NCI-H524 treated with DMSO at 0.1 percent for 48 hours (cell line): ENCODE results near the gene ZNF684.
"Not testable (repeated sequence)": the region's sequence is repeated elsewhere in the genome, so short reads cannot be mapped to it uniquely, and the experiment has no call there.

Experiments
- DNase-seq: peaks from one replicate; lab custom pipeline; 2025; lab: John Stamatoyannopoulos, UW

Gene ZNF684

GRCh38 chr1:40531381-40532061 is at the start of gene ZNF684:
TSS of gene ZNF684 (plus strand) at chr1:40531637. CDS start at chr1:40533167, 1,530 bp downstream.
- peak; percentile 69 for DNase-seq

DNA sequence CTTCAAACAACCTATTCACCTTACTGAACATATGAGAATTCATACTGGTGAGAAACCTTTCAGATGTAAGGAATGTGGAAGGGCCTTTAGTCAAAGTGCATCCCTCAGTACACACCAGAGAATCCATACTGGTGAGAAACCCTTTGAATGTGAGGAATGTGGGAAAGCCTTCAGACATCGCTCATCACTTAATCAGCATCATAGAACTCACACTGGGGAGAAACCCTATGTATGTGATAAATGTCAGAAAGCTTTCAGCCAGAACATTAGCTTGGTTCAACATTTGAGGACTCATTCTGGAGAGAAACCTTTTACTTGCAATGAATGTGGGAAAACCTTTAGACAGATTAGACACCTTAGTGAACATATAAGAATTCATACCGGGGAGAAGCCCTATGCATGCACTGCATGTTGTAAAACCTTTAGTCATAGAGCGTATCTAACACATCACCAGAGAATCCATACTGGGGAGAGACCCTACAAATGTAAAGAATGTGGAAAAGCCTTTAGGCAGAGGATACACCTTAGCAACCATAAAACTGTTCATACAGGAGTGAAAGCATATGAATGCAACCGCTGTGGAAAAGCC is 36.0 kb upstream of the ZNF684 start:
- no peak for DNase-seq

GRCh38 chr1:40502651-40503050 is 28.8 kb upstream of the ZNF684 start:
- DNase-seq = not testable (repeated sequence)

DNA sequence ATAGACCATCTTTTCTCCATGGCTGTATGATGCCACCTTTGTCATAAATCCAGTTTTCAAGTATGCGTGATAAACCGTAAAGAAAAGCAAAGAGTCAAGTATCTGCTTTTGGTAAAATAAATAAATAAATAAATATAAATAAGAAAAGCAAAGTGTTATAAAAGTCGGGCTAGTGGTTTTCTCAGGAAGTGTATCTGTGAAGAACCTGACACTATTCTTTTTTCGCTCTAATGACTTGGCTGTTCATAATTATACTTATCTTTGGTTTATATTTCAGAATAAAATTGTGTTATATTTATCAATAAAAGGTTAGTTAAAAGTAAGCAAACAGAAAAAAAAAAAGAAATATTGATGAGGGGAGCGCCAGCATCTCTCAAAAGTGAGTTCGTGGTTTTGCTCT is 23.5 kb upstream of the ZNF684 start:
- DNase-seq = no peak

DNA sequence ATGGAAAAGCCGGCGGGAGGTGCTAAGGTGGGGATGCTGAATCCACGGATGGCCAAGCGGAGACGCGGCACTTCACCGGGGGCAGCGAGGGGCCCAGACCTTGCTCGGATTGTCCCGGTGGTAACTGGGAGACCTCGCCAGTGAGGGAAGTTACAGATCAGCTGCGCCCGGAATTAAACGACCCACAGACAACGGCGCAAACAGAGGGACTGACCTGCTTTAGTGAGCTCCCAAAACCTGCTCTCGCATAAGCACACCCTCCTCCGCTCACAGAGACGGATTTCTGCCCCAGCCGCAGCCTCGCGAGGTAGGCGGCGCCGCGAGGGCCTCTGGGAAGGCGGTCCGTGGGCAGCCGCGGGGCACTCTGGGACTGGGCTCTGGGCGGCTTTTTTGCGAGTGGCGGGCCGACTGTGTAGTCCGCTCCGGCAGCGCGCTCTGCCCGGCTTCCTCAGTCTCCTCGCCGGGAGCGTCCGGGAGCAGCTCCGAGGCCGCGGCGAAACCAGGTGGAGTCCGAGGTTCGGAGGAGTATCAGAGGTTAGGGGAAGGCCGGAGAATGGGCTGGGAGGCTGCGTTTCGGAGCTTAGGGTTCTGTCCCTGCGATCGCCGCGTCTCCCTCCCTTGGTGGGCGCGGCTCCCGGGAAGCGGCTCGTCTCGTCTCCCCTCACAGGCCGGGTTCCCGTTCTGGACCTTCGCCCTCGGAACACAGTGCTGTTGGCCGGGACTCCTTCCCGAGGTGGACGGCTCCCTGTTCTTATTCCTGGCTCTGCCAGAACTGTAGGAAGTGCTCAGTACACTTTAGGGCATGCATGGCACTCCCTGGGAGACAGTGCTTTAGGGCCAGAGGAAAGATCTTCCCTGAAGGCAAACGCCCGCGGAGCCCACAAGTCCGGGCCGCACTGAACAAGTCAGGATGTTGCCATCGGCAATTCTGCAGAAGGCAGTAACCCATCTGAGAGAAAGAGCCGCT is 22.8 kb upstream of the ZNF684 start, which contains the start of gene EXO5:
Gene EXO5 (plus strand): TSS at position 393 of the 967 bp plus-strand sequence. CDS start 5,778 bp downstream, outside the sequence.
- DNase-seq = peak; percentile 49

GRCh38 chr1:40519517-40519916 is 11.9 kb upstream of the ZNF684 start:
- no peak for DNase-seq

- no peak for DNase-seq
Measured at GRCh38 chr1:40530735-40531380, 579 bp upstream of the ZNF684 start.

DNA sequence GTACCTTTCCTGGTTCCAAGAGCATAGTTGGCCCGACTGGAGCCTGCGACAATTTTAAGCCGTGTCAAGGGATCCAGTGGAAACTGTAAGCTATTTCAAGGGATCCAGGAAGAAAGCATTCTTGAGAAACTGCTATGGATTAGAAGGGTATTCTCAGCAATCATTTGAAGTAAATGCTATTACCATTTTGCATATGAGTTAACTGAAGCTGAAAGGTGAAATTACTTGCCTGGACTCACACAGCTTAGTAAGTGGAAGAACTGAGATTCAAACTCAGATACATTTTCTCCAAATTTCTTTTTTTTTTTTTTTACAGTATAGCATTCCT is 589 bp downstream of the ZNF684 start:
- DNase-seq = no peak

- no peak for DNase-seq
Measured at GRCh38 chr1:40532844-40533424, 1.5 kb downstream of the ZNF684 start.

GRCh38 chr1:40534589-40534988 is 3.2 kb downstream of the ZNF684 start:
- DNase-seq = no peak

DNA sequence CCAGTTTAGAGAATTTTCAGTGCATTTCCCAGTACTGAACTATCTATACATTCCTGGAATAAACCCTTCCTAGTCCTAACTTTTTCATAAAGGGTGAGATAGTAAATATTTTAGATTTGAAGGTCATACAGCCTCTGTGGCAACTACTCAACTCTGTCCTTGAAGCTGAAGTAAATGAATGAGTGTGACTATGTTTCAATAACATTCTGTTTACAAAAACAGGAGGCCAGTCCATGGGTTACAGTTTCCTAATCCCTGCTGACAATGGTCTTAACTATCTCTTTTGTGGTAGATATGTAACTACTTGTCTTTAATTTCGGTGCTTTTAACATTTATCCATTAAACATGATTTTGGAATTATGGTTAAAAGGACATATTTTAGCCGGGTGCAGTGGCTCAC is 4.3 kb downstream of the ZNF684 start:
- DNase-seq = no peak

GRCh38 chr1:40539338-40539737 is 7.9 kb downstream of the ZNF684 start:
- DNase-seq = no peak

DNA sequence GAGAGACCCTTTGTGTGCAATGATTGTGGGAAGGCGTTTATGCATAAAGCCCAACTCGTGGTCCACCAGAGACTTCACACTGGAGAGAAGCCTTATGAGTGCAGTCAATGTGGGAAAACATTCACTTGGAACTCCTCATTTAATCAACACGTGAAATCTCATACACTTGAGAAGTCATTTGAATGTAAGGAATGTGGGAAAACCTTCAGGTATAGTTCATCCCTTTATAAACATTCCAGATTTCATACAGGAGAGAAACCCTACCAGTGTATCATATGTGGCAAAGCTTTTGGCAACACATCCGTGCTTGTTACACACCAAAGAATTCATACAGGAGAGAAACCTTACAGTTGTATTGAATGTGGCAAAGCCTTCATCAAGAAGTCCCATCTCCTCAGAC is 15.5 kb downstream of the ZNF684 start:
- no peak for DNase-seq

DNA sequence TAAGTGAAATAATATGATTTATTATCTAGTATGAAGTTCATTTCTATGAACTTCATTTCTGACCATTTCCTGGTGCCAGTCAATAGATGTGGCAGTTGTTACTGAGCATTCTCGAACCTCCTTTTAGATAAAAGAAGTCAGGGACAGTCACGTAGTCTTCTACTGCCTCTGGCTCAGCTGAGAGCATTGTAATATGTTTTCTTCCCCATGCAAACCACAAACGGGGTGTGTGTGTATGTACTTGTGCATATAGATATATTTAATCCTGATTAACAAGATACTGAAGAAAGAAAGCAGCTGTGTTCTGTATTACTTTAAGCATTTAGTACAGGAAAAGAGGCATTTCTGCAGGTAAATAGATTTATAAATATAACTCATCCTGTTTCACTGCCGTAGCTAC is 21.6 kb downstream of the ZNF684 start:
- no peak for DNase-seq

GRCh38 chr1:40554807-40555206 is 23.4 kb downstream of the ZNF684 start:
- DNase-seq = not testable (repeated sequence)

DNA sequence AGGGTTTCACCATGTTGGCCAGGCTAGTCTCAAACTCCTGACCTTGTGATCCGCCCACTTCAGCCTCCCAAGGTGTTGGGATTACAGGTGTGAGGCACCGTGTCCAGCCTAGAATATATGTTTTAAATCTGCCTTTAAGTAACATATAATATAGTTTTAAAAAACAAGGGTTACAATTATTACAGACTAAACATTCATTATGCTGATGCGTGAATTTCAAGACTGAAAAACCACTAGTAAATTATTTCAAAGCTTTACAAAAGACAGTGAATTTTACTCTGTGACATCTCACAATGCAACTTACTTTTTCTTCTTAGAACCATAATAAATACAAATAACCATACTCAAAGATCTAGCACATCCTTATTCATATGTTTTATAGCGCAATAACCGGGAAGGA is 24.7 kb downstream of the ZNF684 start:
- no peak for DNase-seq

- not testable (repeated sequence) for DNase-seq
Measured at GRCh38 chr1:40558241-40558640, 26.8 kb downstream of the ZNF684 start.

- DNase-seq = no peak
Measured at GRCh38 chr1:40562185-40562584, 30.7 kb downstream of the ZNF684 start.

GRCh38 chr1:40563266-40563665 is 31.8 kb downstream of the ZNF684 start:
- DNase-seq = no peak

GRCh38 chr1:40564506-40564905 is 33.1 kb downstream of the ZNF684 start:
- DNase-seq = no peak

- no peak for DNase-seq
Measured at GRCh38 chr1:40564913-40565312, 33.5 kb downstream of the ZNF684 start.

DNA sequence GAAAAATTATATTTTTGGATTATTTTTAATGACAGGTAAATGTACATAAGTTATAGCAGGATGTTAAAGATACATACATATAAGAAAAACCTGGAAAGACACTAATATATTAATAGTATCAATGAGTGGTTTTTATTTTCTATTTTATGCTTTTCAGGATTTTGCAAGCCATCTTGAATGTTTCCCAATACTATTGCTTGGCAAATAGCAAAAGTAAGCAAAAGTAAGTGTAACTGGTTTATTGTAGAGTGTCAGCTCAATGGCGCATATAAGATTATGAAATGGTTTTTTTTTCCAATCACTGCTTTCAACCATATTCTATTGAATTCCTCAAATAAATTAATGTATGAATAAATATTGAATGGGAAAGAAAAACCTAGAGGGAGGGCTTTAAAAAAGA is 36.4 kb downstream of the ZNF684 start:
- no peak for DNase-seq
